ENCODE data around the gene ABCC11.

GRCh38 chr16:48157794-48158193 is 89.5 kb downstream of the ABCC11 start:
- TF ChIP-seq CTCF (IDR thresholded peaks at IDR 0.05) (no peak), POLR2A (IDR thresholded peaks at IDR 0.05) (no peak)

Measured in lower leg skin (tissue), 3 donors.